ENCODE data around the gene ASPSCR1.

- TF ChIP-seq FOSL2 (CRISPR knock-in tag; IDR thresholded peaks at IDR 0.05) (no peak), CTCF (CRISPR knock-in tag; IDR thresholded peaks at IDR 0.05) (no peak), ZBTB33 (CRISPR knock-in tag; IDR thresholded peaks at IDR 0.05) (no peak), HNRNPLL (IDR thresholded peaks at IDR 0.05; ENCODE audit: low read depth, low read length, poor library complexity, severe bottlenecking) (no peak)
Observed at GRCh38 chr17:82008941-82009405, 31.5 kb downstream of the ASPSCR1 start.
